Bronchial epithelial cell (primary cell): ENCODE results near the gene DVL1. TPM values are rescaled to one million over a fixed set of nuclear protein-coding genes. Genes with fewer than 3 reads are reported as not detected.

Experiments used
- DNase-seq: peaks from one replicate; pipeline ENCODE4 v3.0.0-alpha.2; 2010; ENCODE audit warnings: low read depth
- FAIRE-seq: peaks from 2 replicates; lab custom pipeline; 2011; peaks lifted over from hg19 to GRCh38; lab: Jason Lieb, UNC
- H3K27me3 ChIP-seq: 2 replicates; pipeline ENCODE4 v1.5.1; 2011; ENCODE audit warnings: low read length; ENCODE audit not compliant: control insufficient read depth, insufficient read depth
- H3K36me3 ChIP-seq: 2 replicates; pipeline ENCODE4 v1.5.1; 2011; ENCODE audit warnings: low read length; ENCODE audit not compliant: control insufficient read depth, insufficient read depth
- H3K4me3 ChIP-seq: 2 replicates; pipeline ENCODE4 v1.5.1; 2011; ENCODE audit warnings: mild to moderate bottlenecking, low read depth, low read length, control low read depth
- total RNA-seq: library from RNA; depleted of rRNA; stranded (reverse); fragments of >200 nt; gene quantifications from 2 replicates; pipeline ENCODE4 v1.2.1, GENCODE V29; 2014
- TF ChIP-seq, protein P1 (sequence below): IDR thresholded peaks from 2 replicates; pipeline ENCODE4 v1.5.1; 2011; ENCODE audit warnings: mild to moderate bottlenecking, moderate library complexity, low read length, control low read depth, inconsistent platforms; ENCODE audit not compliant: insufficient read depth, severe bottlenecking

Gene DVL1
- total RNA-seq, 1 donor from 2014 or later, result 233 TPM

DNA sequence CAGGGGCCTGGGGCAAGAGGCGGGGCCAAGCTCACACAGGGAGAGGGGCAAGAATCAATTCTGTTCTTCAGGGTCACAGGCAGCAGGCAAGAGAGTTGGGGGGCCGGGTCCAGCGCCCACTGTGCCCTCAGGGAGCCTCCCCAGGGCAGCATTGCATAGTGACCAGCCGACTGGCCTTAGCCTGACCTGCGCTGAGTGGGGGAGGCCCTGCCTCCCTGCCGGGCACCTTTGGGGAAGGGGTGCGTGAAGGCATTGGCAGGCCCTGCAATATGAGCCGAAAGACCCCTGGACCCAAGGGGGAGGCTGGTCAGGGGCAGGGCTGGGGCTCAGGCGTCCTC is 56.8 kb downstream of the DVL1 start:
- no peaks in the 10 kb centered on the region for H3K27me3 ChIP-seq
- no peak for FAIRE-seq
- H3K36me3 ChIP-seq, result peaks cover 5% of the 10 kb centered on the region

DNA sequence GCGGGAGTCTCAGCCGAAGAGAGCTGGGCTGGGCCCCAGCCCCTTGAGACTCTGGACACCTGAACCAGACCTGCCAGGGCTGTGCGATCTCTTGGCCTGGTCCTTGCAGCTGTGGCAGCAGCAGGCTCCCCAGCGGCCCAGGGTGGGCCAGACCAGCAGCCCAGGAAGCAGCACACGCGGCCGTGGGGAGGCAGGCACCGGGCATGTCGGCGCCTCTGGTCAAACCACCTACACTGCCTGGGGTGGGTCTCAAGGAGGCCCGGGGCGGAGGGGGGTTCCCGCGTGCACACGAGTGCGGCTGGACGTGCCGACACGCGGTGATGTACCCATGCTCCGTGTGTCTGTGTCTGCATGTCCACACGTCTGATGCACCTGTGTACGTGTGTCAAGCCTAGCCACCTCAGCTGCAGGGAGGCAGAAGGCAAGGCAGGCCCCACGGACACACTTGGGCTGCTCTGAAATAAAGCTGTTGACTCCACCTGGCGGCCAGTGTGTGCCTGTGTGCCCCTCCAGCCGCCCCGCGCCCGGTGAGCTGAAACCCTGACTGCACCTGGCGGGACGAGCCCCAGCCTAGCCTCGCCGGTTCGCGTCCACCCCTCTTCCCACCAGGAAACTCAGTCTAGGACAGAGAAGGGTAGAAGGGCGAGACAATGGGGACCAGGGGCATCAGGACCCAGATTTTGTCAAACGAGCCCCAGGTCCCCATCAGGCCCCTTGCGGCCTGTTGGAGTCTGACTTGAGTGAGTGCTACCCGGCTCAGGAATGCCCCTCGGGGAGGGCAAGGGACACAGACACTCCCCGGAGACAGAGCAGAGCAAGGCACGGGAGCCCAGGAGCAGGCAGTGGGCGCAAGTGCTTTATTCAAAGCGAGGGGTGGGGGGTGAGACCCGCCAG is 57.4 kb downstream of the DVL1 start:
- Histone ChIP-seq H3K36me3 (peaks cover 5% of the 10 kb centered on the region), H3K27me3 (no peaks in the 10 kb centered on the region), H3K4me3 (no peak overlapping the region)
- FAIRE-seq (no peak), DNase-seq (peak; percentile 63)
- TF ChIP-seq, protein P1, sequence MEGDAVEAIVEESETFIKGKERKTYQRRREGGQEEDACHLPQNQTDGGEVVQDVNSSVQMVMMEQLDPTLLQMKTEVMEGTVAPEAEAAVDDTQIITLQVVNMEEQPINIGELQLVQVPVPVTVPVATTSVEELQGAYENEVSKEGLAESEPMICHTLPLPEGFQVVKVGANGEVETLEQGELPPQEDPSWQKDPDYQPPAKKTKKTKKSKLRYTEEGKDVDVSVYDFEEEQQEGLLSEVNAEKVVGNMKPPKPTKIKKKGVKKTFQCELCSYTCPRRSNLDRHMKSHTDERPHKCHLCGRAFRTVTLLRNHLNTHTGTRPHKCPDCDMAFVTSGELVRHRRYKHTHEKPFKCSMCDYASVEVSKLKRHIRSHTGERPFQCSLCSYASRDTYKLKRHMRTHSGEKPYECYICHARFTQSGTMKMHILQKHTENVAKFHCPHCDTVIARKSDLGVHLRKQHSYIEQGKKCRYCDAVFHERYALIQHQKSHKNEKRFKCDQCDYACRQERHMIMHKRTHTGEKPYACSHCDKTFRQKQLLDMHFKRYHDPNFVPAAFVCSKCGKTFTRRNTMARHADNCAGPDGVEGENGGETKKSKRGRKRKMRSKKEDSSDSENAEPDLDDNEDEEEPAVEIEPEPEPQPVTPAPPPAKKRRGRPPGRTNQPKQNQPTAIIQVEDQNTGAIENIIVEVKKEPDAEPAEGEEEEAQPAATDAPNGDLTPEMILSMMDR, result peak; percentile 90

More for the DNA sequence above, 56.8 kb downstream of the DVL1 start:
- DNase-seq, result no peak
- no peak overlapping the region for H3K4me3 ChIP-seq
- TF ChIP-seq, protein P1, result no peak

DNA sequence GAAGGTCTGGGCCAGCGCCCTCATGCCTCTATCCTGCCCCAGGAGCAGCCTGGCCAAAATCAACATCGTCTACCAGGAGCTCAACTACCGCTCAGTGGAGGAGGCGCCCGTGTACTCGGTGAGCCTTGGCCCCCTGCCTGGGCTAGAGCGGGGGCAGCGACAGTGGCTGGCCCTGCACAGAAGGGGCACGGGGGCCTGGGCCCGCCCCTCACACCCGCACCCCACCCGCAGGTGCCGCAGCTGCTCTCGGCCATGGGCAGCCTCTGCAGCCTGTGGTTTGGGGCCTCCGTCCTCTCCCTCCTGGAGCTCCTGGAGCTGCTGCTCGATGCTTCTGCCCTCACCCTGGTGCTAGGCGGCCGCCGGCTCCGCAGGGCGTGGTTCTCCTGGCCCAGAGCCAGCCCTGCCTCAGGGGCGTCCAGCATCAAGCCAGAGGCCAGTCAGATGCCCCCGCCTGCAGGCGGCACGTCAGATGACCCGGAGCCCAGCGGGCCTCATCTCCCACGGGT is 58.1 kb downstream of the DVL1 start:
- Histone ChIP-seq H3K4me3 (no peak overlapping the region), H3K36me3 (peaks cover 5% of the 10 kb centered on the region), H3K27me3 (no peaks in the 10 kb centered on the region)
- no peak for DNase-seq
- TF ChIP-seq, protein P1, result no peak
- no peak for FAIRE-seq

DNA sequence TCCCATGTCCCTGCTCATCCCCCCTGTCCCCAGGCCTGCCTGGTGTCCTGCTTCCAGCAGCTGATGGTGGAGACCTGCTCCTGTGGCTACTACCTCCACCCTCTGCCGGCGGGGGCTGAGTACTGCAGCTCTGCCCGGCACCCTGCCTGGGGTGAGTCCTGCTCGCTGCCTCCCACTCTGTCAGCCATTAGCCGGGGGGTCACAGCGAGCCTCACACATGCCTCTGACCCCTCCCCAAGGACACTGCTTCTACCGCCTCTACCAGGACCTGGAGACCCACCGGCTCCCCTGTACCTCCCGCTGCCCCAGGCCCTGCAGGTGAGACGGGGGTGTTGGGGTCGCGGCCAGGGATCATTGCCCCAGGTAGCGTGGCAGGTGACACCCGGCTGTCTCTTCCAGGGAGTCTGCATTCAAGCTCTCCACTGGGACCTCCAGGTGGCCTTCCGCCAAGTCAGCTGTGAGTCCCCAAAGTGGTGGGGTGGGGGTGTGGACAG is 58.9 kb downstream of the DVL1 start:
- TF ChIP-seq, protein P1, result peak; percentile 78
- no peak overlapping the region for H3K4me3 ChIP-seq
- H3K36me3 ChIP-seq, result peaks cover 4% of the 10 kb centered on the region
- DNase-seq (no peak), FAIRE-seq (peak; percentile 91)
- no peaks in the 10 kb centered on the region for H3K27me3 ChIP-seq

DNA sequence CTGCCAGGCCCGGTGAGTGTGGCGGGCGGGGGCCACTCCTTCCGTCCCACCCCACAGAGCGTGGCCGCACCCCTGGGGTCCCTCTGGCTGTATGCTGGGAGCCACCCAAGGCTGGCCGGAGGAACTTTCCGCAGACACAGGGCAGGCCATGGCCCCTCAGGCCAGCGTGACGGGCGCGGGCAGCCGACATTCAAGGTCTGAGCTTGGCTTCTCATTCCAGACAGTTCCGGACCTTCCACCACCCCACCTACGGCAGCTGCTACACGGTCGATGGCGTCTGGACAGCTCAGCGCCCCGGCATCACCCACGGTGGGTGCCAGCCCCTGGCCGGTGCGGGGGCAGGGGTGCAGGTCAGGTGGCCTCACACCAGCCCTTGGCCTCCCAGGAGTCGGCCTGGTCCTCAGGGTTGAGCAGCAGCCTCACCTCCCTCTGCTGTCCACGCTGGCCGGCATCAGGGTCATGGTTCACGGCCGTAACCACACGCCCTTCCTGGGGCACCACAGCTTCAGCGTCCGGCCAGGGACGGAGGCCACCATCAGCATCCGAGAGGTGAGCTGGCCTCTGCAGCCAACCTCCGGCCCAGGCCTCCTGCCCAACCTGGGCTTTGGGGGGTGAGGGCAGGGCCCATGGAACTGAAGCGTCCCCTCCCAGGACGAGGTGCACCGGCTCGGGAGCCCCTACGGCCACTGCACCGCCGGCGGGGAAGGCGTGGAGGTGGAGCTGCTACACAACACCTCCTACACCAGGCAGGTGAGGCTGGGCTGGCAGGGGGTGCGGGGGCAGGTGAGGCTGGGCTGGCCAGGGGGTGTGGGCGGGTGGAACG is 61.7 kb downstream of the DVL1 start:
- TF ChIP-seq, protein P1, result no peak
- Histone ChIP-seq H3K27me3 (no peaks in the 10 kb centered on the region), H3K36me3 (no peaks in the 10 kb centered on the region), H3K4me3 (no peak overlapping the region)
- FAIRE-seq (no peak), DNase-seq (no peak)
